Measurements from ENCODE around the gene ST8SIA5.

The ST8SIA5 gene

GRCh38 chr18:46663539-46663938, 93.3 kb downstream of the ST8SIA5 start:
- DNase-seq: no peak

GRCh38 chr18:46660957-46661749, 95.7 kb downstream of the ST8SIA5 start:
- no peak for DNase-seq

GRCh38 chr18:46659484-46659883, 97.4 kb downstream of the ST8SIA5 start:
- no peak for DNase-seq

- DNase-seq: no peak
Measured at GRCh38 chr18:46657115-46657955, 99.5 kb downstream of the ST8SIA5 start, which contains the start of gene LOXHD1. LOXHD1 (minus strand) TSS chr18:46657220; CDS start chr18:46657033, 187 bp downstream.

- DNase-seq: no peak
Measured at GRCh38 chr18:46656326-46657114, 100.3 kb downstream of the ST8SIA5 start.

- DNase-seq: no peak
Measured at GRCh38 chr18:46652372-46652771, 104.5 kb downstream of the ST8SIA5 start.

GRCh38 chr18:46650681-46651080, 106.2 kb downstream of the ST8SIA5 start:
- DNase-seq: no peak

GRCh38 chr18:46649071-46649862, 107.6 kb downstream of the ST8SIA5 start:
- DNase-seq: no peak

GRCh38 chr18:46646468-46646867, 110.4 kb downstream of the ST8SIA5 start:
- no peak for DNase-seq

GRCh38 chr18:46642561-46642960, 114.3 kb downstream of the ST8SIA5 start:
- DNase-seq: no peak

- DNase-seq: no peak
Measured at GRCh38 chr18:46641917-46642316, 114.9 kb downstream of the ST8SIA5 start.

GRCh38 chr18:46639386-46639785, 117.5 kb downstream of the ST8SIA5 start:
- no peak for DNase-seq

- DNase-seq: no peak
Measured at GRCh38 chr18:46636040-46636630, 120.7 kb downstream of the ST8SIA5 start.

- no peak for DNase-seq
Measured at GRCh38 chr18:46632401-46633071, 124.3 kb downstream of the ST8SIA5 start.

GRCh38 chr18:46630991-46631390, 125.9 kb downstream of the ST8SIA5 start:
- DNase-seq: no peak

- DNase-seq: peak; percentile 72
Measured at GRCh38 chr18:46630160-46630559, 126.7 kb downstream of the ST8SIA5 start.

GRCh38 chr18:46629361-46629760, 127.5 kb downstream of the ST8SIA5 start:
- no peak for DNase-seq

GRCh38 chr18:46628206-46628605, 128.6 kb downstream of the ST8SIA5 start:
- no peak for DNase-seq

GRCh38 chr18:46627136-46627535, 129.7 kb downstream of the ST8SIA5 start:
- no peak for DNase-seq

GRCh38 chr18:46625069-46625468, 131.8 kb downstream of the ST8SIA5 start:
- no peak for DNase-seq

GRCh38 chr18:46624127-46624526, 132.7 kb downstream of the ST8SIA5 start:
- no peak for DNase-seq

Data from MV-4-11 (cell line).